ENCODE measurements around the gene IFT80. TPM values are rescaled to one million over a fixed set of nuclear protein-coding genes. Genes with fewer than 3 reads are reported as not detected.

Gene IFT80
- total and polyA plus RNA-seq, 2 experiments from 2014 or later = 13.5 to 43.3 TPM

GRCh38 chr3:160374925-160375324 lies 24.1 kb downstream of the IFT80 start:
- H3K79me2 ChIP-seq = no peaks in the 10 kb centered on the region
- no peaks in the 10 kb centered on the region for H3K9me3 ChIP-seq (ENCODE audit: low read depth)
- WGBS (ENCODE audit: low lambda C conversion rate, missing lambda C conversion rate) = 100% methylated on average over 1 of the region's 1 CpG
- no peak overlapping the region for H2AFZ ChIP-seq
- TF ChIP-seq EZH2phosphoT487 (IDR thresholded peaks at IDR 0.05; ENCODE audit: low read depth, severe bottlenecking, unreplicated experiment) (no peak), CTCF (IDR thresholded peaks at IDR 0.05; ENCODE audit: poor library complexity) (no peak)
- H3K27me3 ChIP-seq = no peaks in the 10 kb centered on the region
- H3K4me3 ChIP-seq = no peak overlapping the region
- no peaks in the 10 kb centered on the region for H3K36me3 ChIP-seq (replicated peaks; ENCODE audit: insufficient read depth, low read depth)
- no peak for DNase-seq (ENCODE audit: low spot score)
- H3K27ac ChIP-seq = no peak overlapping the region
- no peaks in the 10 kb centered on the region for H3K9me2 ChIP-seq (replicated peaks; ENCODE audit: insufficient read depth)
- H3K4me2 ChIP-seq = no peak overlapping the region
- H3K4me1 ChIP-seq (ENCODE audit: insufficient read depth) = peaks cover 6% of the 10 kb centered on the region
- H4K20me1 ChIP-seq (ENCODE audit: insufficient read depth, poor library complexity, severe bottlenecking) = no peaks in the 10 kb centered on the region

GRCh38 chr3:160374472-160374871 lies 24.6 kb downstream of the IFT80 start:
- Histone ChIP-seq H2AFZ (no peak overlapping the region), H4K20me1 (ENCODE audit: insufficient read depth, poor library complexity, severe bottlenecking) (no peaks in the 10 kb centered on the region), H3K4me2 (no peak overlapping the region), H3K79me2 (no peaks in the 10 kb centered on the region), H3K27me3 (no peaks in the 10 kb centered on the region), H3K4me3 (no peak overlapping the region), H3K27ac (no peak overlapping the region), H3K9me2 (replicated peaks; ENCODE audit: insufficient read depth) (no peaks in the 10 kb centered on the region), H3K9me3 (ENCODE audit: low read depth) (no peaks in the 10 kb centered on the region), H3K4me1 (ENCODE audit: insufficient read depth) (peaks cover 6% of the 10 kb centered on the region), H3K36me3 (replicated peaks; ENCODE audit: insufficient read depth, low read depth) (no peaks in the 10 kb centered on the region)
- no peak for DNase-seq (ENCODE audit: low spot score)
- WGBS (ENCODE audit: low lambda C conversion rate, missing lambda C conversion rate) = 77% methylated on average over 2 of the region's 2 CpGs
- no peak for TF ChIP-seq CTCF (IDR thresholded peaks at IDR 0.05; ENCODE audit: poor library complexity)
- TF ChIP-seq EZH2 (IDR thresholded peaks at IDR 0.05; ENCODE audit: borderline replicate concordance) = no peak

GRCh38 chr3:160373655-160374054 lies 25.4 kb downstream of the IFT80 start:
- Histone ChIP-seq H3K36me3 (replicated peaks; ENCODE audit: insufficient read depth, low read depth) (no peaks in the 10 kb centered on the region), H3K4me1 (ENCODE audit: insufficient read depth) (peaks cover 3% of the 10 kb centered on the region), H3K79me2 (no peaks in the 10 kb centered on the region), H3K9me3 (ENCODE audit: low read depth) (no peaks in the 10 kb centered on the region), H3K27ac (no peak overlapping the region), H3K4me2 (no peak overlapping the region), H4K20me1 (ENCODE audit: insufficient read depth, poor library complexity, severe bottlenecking) (no peaks in the 10 kb centered on the region), H2AFZ (no peak overlapping the region), H3K9me2 (replicated peaks; ENCODE audit: insufficient read depth) (no peaks in the 10 kb centered on the region), H3K27me3 (no peaks in the 10 kb centered on the region), H3K4me3 (no peak overlapping the region)
- 98% methylated on average over 2 of the region's 2 CpGs for WGBS (ENCODE audit: low lambda C conversion rate, missing lambda C conversion rate)
- no peak for DNase-seq (ENCODE audit: low spot score)
- TF ChIP-seq EZH2 (IDR thresholded peaks at IDR 0.05; ENCODE audit: borderline replicate concordance) (no peak), CTCF (IDR thresholded peaks at IDR 0.05; ENCODE audit: poor library complexity) (no peak), EZH2phosphoT487 (IDR thresholded peaks at IDR 0.05; ENCODE audit: low read depth, severe bottlenecking, unreplicated experiment) (no peak)

GRCh38 chr3:160372780-160373179 lies 26.2 kb downstream of the IFT80 start:
- Histone ChIP-seq H4K20me1 (ENCODE audit: insufficient read depth, poor library complexity, severe bottlenecking) (no peaks in the 10 kb centered on the region), H3K4me3 (no peak overlapping the region), H2AFZ (no peak overlapping the region), H3K4me1 (ENCODE audit: insufficient read depth) (no peaks in the 10 kb centered on the region), H3K4me2 (no peak overlapping the region), H3K36me3 (replicated peaks; ENCODE audit: insufficient read depth, low read depth) (no peaks in the 10 kb centered on the region), H3K27me3 (no peaks in the 10 kb centered on the region), H3K9me3 (ENCODE audit: low read depth) (no peaks in the 10 kb centered on the region), H3K79me2 (no peaks in the 10 kb centered on the region), H3K9me2 (replicated peaks; ENCODE audit: insufficient read depth) (no peaks in the 10 kb centered on the region), H3K27ac (no peak overlapping the region)
- DNase-seq (ENCODE audit: low spot score) = no peak
- TF ChIP-seq EZH2 (IDR thresholded peaks at IDR 0.05; ENCODE audit: borderline replicate concordance) = no peak
- TF ChIP-seq EZH2phosphoT487 (IDR thresholded peaks at IDR 0.05; ENCODE audit: low read depth, severe bottlenecking, unreplicated experiment) = no peak
- no peak for TF ChIP-seq CTCF (IDR thresholded peaks at IDR 0.05; ENCODE audit: poor library complexity)
